PC-9 (cell line): Measurements from ENCODE around the gene AAMDC. TPM values are rescaled to one million over a fixed set of nuclear protein-coding genes. Genes with fewer than 3 reads are reported as not detected.
"Not testable (repeated sequence)": the region's sequence is repeated elsewhere in the genome, so short reads cannot be mapped to it uniquely, and the experiment has no call there.

ENCODE experiments used
- BruUV-seq: library from RNA; stranded (reverse); fragments of 400-500 nt; replicated peaks from 2 replicates; lab custom pipeline; 2021; lab: Mats Ljungman, UMichigan
- CTCF ChIA-PET: fragments of 300-600 bp; sonication (Branson Sonifier 250); formaldehyde crosslinking; loops from one replicate; lab custom pipeline; 2022; ENCODE audit warnings: antibody characterized with exemption; lab: Charles Lee
- POLR2A ChIA-PET: fragments of 300-600 bp; sonication (Branson Sonifier 250); formaldehyde crosslinking; loops from one replicate; lab custom pipeline; 2022; ENCODE audit warnings: antibody characterized with exemption; ENCODE audit not compliant: unreplicated experiment; lab: Charles Lee
- DNase-seq, 2 experiments: peaks; one replicate each; pipeline versions ENCODE4 v3.0.0 to v3.0.0-alpha.2; 2015 to 2022; ENCODE audit warnings: mixed read lengths in 1 of 2
- H2AFZ ChIP-seq: fragments of 200-600 bp; sonication (generic); 2 replicates; pipeline ENCODE4 v1.8.1; 2017; ENCODE audit warnings: antibody characterized with exemption
- H3F3A ChIP-seq: fragments of 200-600 bp; sonication (generic); 2 replicates; pipeline ENCODE4 v1.8.1; 2017; ENCODE audit warnings: antibody characterized with exemption, mild to moderate bottlenecking, low read depth; ENCODE audit not compliant: insufficient read depth
- H3K27ac ChIP-seq: fragments of 200-600 bp; sonication (generic); 2 replicates; pipeline ENCODE4 v1.6.1; 2016; ENCODE audit warnings: mixed run types
- H3K27me3 ChIP-seq: fragments of 200-600 bp; sonication (generic); 2 replicates; pipeline ENCODE4 v1.6.1; 2016; ENCODE audit warnings: low read depth, mixed run types; ENCODE audit not compliant: insufficient read depth
- H3K36me3 ChIP-seq: fragments of 200-600 bp; sonication (generic); 2 replicates; pipeline ENCODE4 v1.6.1; 2016; ENCODE audit warnings: low read depth, mixed run types
- H3K4me1 ChIP-seq: fragments of 200-600 bp; sonication (generic); replicated peaks from 2 replicates; pipeline ENCODE4 v1.6.1; 2016; ENCODE audit warnings: mixed run types; ENCODE audit not compliant: insufficient read depth
- H3K4me2 ChIP-seq: fragments of 200-600 bp; sonication (generic); 2 replicates; pipeline ENCODE4 v1.6.1; 2017; ENCODE audit warnings: mixed run types
- H3K4me3 ChIP-seq: fragments of 200-600 bp; sonication (generic); 2 replicates; pipeline ENCODE4 v1.6.1; 2016; ENCODE audit warnings: mixed run types
- H3K79me2 ChIP-seq: fragments of 200-600 bp; sonication (generic); 2 replicates; pipeline ENCODE4 v1.6.1; 2017; ENCODE audit warnings: low read depth, mixed run types
- H3K9me2 ChIP-seq: fragments of 200-600 bp; sonication (generic); 2 replicates; pipeline ENCODE4 v1.8.1; 2017; ENCODE audit warnings: mild to moderate bottlenecking; ENCODE audit not compliant: insufficient read depth
- H3K9me3 ChIP-seq: fragments of 200-600 bp; sonication (generic); 2 replicates; pipeline ENCODE4 v1.8.1; 2016; ENCODE audit warnings: low read depth; ENCODE audit not compliant: insufficient read depth
- H4K20me1 ChIP-seq: fragments of 200-600 bp; sonication (generic); 2 replicates; pipeline ENCODE4 v1.8.1; 2017; ENCODE audit not compliant: insufficient read depth
- EZH2 ChIP-seq: fragments of 200-600 bp; sonication (generic); IDR thresholded peaks from 2 replicates; pipeline ENCODE4 v1.8.0; 2017; ENCODE audit warnings: antibody characterized with exemption, low read depth
- intact Hi-C: fragments of 100-400 bp; cut with micrococcal nuclease; formaldehyde crosslinking; loops from one replicate; pipeline ENCODE4 v1.10.0; 2022; ENCODE audit not compliant: unreplicated experiment
- total RNA-seq: library from RNA; stranded (reverse); gene quantifications from 2 replicates; pipeline ENCODE4 v1.2.3, GENCODE V29; 2021
- TF ChIP-seq, protein P1 (sequence below): fragments of 200-600 bp; sonication (generic); conservative IDR thresholded peaks from 2 replicates; pipeline ENCODE4 v1.6.1; 2017; ENCODE audit warnings: mixed run types, antibody characterized with exemption, mild to moderate bottlenecking, moderate library complexity

The AAMDC gene
- total RNA-seq, 1 experiment from 2014 or later: 39.8 TPM

DNA sequence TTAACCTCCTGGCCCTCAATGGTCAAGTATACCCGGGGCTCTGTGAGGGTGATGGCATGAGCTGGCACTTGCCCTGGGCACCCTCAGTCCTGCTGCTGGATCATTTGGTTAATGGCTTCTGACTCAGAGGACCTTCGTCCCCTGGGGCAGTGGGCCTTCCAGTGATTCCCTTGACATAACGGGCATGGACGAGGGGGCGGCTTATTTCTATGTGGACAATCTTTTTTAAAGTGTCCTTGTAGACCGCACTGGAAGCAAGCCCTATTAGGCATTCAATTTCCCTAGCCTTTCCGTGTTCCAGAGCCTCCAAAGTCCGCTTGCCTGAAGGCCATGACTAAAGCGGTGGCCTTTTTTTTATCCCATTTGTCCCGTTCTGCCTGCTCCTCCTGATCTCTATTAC lies 40.5 kb downstream of the AAMDC start:
- H3K79me2 ChIP-seq, BruUV-seq, H3K4me2 ChIP-seq, H3F3A ChIP-seq, H3K4me3 ChIP-seq, H3K27me3 ChIP-seq, H3K9me3 ChIP-seq, H3K9me2 ChIP-seq, POLR2A ChIA-PET, H2AFZ ChIP-seq, H3K27ac ChIP-seq, H4K20me1 ChIP-seq, CTCF ChIA-PET, H3K36me3 ChIP-seq, intact Hi-C loops, H3K4me1 ChIP-seq: not testable (repeated sequence)
- peak in 1 of 2 experiments; percentile 11 for DNase-seq

DNA sequence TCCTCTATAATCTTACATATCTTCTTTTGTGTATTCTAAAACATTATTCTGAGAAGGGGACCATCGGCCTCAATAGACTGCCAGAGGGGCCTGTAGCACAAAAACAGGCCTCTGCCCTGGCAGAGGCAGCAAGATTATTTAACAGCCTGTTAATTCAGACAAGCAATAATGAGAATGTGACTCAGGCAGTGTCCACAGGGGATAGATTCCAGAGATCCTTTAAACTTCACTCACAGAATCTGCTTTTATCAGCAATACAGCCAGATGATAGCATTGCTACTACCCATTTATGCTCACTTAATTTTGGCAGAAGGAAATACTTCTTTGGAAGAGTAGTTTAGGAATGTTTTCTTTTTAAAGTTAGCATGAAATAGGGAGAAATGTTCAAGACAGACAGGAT lies 44.9 kb downstream of the AAMDC start:
- intact Hi-C loops: no loop called here
- Histone ChIP-seq H4K20me1 (no peaks in the 10 kb centered on the region), H3K9me3 (no peaks in the 10 kb centered on the region), H3K27me3 (no peaks in the 10 kb centered on the region), H3K4me1 (no peaks in the 10 kb centered on the region), H3K9me2 (no peaks in the 10 kb centered on the region), H3K27ac (no peak overlapping the region), H3K79me2 (no peaks in the 10 kb centered on the region), H3K4me3 (no peak overlapping the region), H3K4me2 (no peak overlapping the region), H3F3A (no peaks in the 10 kb centered on the region), H2AFZ (no peak overlapping the region), H3K36me3 (no peaks in the 10 kb centered on the region)
- TF ChIP-seq, protein P1, sequence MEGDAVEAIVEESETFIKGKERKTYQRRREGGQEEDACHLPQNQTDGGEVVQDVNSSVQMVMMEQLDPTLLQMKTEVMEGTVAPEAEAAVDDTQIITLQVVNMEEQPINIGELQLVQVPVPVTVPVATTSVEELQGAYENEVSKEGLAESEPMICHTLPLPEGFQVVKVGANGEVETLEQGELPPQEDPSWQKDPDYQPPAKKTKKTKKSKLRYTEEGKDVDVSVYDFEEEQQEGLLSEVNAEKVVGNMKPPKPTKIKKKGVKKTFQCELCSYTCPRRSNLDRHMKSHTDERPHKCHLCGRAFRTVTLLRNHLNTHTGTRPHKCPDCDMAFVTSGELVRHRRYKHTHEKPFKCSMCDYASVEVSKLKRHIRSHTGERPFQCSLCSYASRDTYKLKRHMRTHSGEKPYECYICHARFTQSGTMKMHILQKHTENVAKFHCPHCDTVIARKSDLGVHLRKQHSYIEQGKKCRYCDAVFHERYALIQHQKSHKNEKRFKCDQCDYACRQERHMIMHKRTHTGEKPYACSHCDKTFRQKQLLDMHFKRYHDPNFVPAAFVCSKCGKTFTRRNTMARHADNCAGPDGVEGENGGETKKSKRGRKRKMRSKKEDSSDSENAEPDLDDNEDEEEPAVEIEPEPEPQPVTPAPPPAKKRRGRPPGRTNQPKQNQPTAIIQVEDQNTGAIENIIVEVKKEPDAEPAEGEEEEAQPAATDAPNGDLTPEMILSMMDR: no peak
- TF ChIP-seq EZH2: no peak
- no peak for DNase-seq
- BruUV-seq: no TSS peak
- ChIA-PET POLR2A (no interaction called here), CTCF (interaction anchor here (0.5 kb wide), 2 partner anchors 12 to 40 kb away, joined by 3 to 5 read pairs; no protein-coding TSS in a partner anchor)

DNA sequence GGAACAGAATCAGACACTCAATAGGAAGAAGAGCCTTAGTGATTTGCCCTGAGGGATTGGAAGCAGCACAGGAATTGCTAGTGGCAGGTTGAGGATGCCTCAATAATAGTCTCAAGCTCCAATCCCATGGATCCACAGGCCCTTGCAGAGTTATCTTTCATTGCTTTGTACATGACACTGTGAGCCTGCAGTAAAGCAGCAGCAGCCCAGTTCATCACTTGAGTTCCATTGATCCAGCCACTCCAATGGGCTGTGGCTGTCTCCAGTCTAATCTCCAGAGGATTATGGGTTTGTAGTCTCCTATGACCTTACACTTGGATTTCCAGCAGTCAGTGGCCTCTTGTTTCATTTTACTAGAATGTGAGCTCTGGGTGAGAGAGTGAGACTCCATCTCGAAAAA lies 45.4 kb downstream of the AAMDC start:
- no peak overlapping the region for H2AFZ ChIP-seq
- H3K79me2 ChIP-seq: no peaks in the 10 kb centered on the region
- ChIA-PET CTCF (interaction anchor here (0.5 to 0.6 kb wide), 3 partner anchors 11 to 81 kb away, joined by 3 to 5 read pairs (median 4); no protein-coding TSS in a partner anchor), POLR2A (no interaction called here)
- H3K9me2 ChIP-seq: no peaks in the 10 kb centered on the region
- H3K4me1 ChIP-seq: no peaks in the 10 kb centered on the region
- no peaks in the 10 kb centered on the region for H4K20me1 ChIP-seq
- H3K9me3 ChIP-seq: no peaks in the 10 kb centered on the region
- H3K4me3 ChIP-seq: no peak overlapping the region
- H3K36me3 ChIP-seq: no peaks in the 10 kb centered on the region
- DNase-seq: no peak
- H3K27ac ChIP-seq: no peak overlapping the region
- intact Hi-C loops: no loop called here
- TF ChIP-seq, protein P1: no peak
- no peak for TF ChIP-seq EZH2
- no peaks in the 10 kb centered on the region for H3F3A ChIP-seq
- H3K27me3 ChIP-seq: no peaks in the 10 kb centered on the region
- no peak overlapping the region for H3K4me2 ChIP-seq
- BruUV-seq: no TSS peak

DNA sequence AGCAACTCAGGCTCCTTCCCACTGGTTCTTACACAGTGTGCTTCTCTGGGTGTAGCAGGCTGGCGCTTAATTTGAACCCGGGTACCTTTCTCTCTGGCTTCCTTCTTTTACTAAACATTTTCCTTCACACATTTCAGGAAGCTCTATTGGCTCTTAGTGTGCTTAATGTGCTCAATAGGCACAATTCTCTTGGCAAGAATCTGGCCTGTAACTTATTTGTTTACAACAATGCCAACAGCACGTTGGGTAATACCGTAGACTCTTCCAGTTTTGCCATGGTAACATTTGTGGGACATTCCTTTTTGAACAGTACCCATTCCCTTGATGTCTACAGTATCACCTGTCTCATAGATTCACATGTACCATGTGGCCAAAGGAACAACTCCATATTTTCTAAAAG lies 47.8 kb downstream of the AAMDC start:
- no peak for DNase-seq
- ChIA-PET CTCF (no interaction called here), POLR2A (no interaction called here)
- H3K4me2 ChIP-seq: no peak overlapping the region
- H3K27me3 ChIP-seq: no peaks in the 10 kb centered on the region
- no peaks in the 10 kb centered on the region for H3K4me1 ChIP-seq
- no peak overlapping the region for H2AFZ ChIP-seq
- H3F3A ChIP-seq: no peaks in the 10 kb centered on the region
- intact Hi-C loops: no loop called here
- TF ChIP-seq EZH2: no peak
- TF ChIP-seq, protein P1: no peak
- no peaks in the 10 kb centered on the region for H4K20me1 ChIP-seq
- no peaks in the 10 kb centered on the region for H3K9me3 ChIP-seq
- H3K27ac ChIP-seq: no peak overlapping the region
- no peak overlapping the region for H3K4me3 ChIP-seq
- no peaks in the 10 kb centered on the region for H3K9me2 ChIP-seq
- no TSS peak for BruUV-seq
- no peaks in the 10 kb centered on the region for H3K79me2 ChIP-seq
- no peaks in the 10 kb centered on the region for H3K36me3 ChIP-seq
